A549 (cell line): Measurements from ENCODE around the gene TTC7B.

ENCODE experiments used
- CBX8 ChIP-seq: fragments of 200-600 bp; sonication (generic); IDR thresholded peaks from 2 replicates; pipeline ENCODE4 v1.6.1; 2016
- CEBPB ChIP-seq, 2 experiments: fragments of >200 bp in 1 of 2; sonication (Bioruptor Twin) in 1 of 2; formaldehyde crosslinking in 1 of 2; IDR thresholded peaks; 2 replicates each; pipeline ENCODE4 v1.6.1; 2012 to 2016
- ELK1 ChIP-seq: fragments of 150-350 bp; IDR thresholded peaks from 2 replicates; pipeline ENCODE4 v1.6.1; 2014; ENCODE audit warnings: low read depth, mild to moderate bottlenecking, low read length
- EP300 ChIP-seq, 2 experiments: fragments of >200 bp; sonication (Bioruptor Twin); formaldehyde crosslinking; IDR thresholded peaks; 2 replicates in 1 of 2; 3 replicates in 1 of 2; pipeline ENCODE4 v1.6.1; 2016 to 2017
- JUNB ChIP-seq: fragments of >200 bp; sonication (Bioruptor Twin); formaldehyde crosslinking; IDR thresholded peaks from 2 replicates; pipeline ENCODE4 v1.6.1; 2016
- KDM1A ChIP-seq: fragments of 200-600 bp; sonication (generic); IDR thresholded peaks from 2 replicates; pipeline ENCODE4 v1.6.1; 2016; ENCODE audit warnings: low read depth, mild to moderate bottlenecking
- NR3C1 ChIP-seq: fragments of >200 bp; sonication (Bioruptor Twin); formaldehyde crosslinking; IDR thresholded peaks from 3 replicates; pipeline ENCODE4 v1.6.1; 2017
- POLR2A ChIP-seq: IDR thresholded peaks from 2 replicates; pipeline ENCODE4 v1.6.1; 2012; ENCODE audit warnings: mild to moderate bottlenecking, low read length
- RAD21 ChIP-seq, 2 experiments: fragments of >200 bp in 1 of 2; sonication (Bioruptor Twin) in 1 of 2; formaldehyde crosslinking in 1 of 2; IDR thresholded peaks in 1 of 2; conservative IDR thresholded peaks in 1 of 2; 2 replicates in 1 of 2; 3 replicates in 1 of 2; pipeline ENCODE4 v1.6.1; 2012 to 2018; ENCODE audit warnings: inconsistent platforms in 1 of 2
- ZFP36 ChIP-seq: fragments of 450-650 bp; IDR thresholded peaks from 2 replicates; pipeline ENCODE4 v1.6.1; 2014; ENCODE audit warnings: borderline replicate concordance; ENCODE audit not compliant: partially characterized antibody
- ZNF302 ChIP-seq: fragments of 250-450 bp; sonication (Bioruptor Pico); IDR thresholded peaks from 2 replicates; pipeline ENCODE4 v1.9.0; 2021; ENCODE audit warnings: inconsistent platforms, mild to moderate bottlenecking, moderate library complexity
- TF ChIP-seq, protein P1 (sequence below): fragments of >200 bp; sonication (Bioruptor Twin); formaldehyde crosslinking; IDR thresholded peaks from 3 replicates; pipeline ENCODE4 v1.5.1; 2016
- TF ChIP-seq, protein P2 (sequence below): fragments of 450-650 bp; IDR thresholded peaks from 2 replicates; pipeline ENCODE4 v1.6.1; 2014; ENCODE audit warnings: antibody characterized with exemption
- TF ChIP-seq, protein P3 (sequence below): fragments of 250-450 bp; sonication (Bioruptor Pico); IDR thresholded peaks from 2 replicates; pipeline ENCODE4 v1.5.0; 2021; ENCODE audit warnings: mild to moderate bottlenecking, moderate library complexity, borderline replicate concordance

GRCh38 chr14:90642244-90642717, 173.9 kb downstream of the TTC7B start:
- TF ChIP-seq, protein P1, sequence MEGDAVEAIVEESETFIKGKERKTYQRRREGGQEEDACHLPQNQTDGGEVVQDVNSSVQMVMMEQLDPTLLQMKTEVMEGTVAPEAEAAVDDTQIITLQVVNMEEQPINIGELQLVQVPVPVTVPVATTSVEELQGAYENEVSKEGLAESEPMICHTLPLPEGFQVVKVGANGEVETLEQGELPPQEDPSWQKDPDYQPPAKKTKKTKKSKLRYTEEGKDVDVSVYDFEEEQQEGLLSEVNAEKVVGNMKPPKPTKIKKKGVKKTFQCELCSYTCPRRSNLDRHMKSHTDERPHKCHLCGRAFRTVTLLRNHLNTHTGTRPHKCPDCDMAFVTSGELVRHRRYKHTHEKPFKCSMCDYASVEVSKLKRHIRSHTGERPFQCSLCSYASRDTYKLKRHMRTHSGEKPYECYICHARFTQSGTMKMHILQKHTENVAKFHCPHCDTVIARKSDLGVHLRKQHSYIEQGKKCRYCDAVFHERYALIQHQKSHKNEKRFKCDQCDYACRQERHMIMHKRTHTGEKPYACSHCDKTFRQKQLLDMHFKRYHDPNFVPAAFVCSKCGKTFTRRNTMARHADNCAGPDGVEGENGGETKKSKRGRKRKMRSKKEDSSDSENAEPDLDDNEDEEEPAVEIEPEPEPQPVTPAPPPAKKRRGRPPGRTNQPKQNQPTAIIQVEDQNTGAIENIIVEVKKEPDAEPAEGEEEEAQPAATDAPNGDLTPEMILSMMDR, result no peak
- no peak for TF ChIP-seq CEBPB (IDR thresholded peaks at IDR 0.05)
- TF ChIP-seq ELK1, result no peak
- no peak for TF ChIP-seq POLR2A
- no peak for TF ChIP-seq RAD21 (conservative IDR thresholded peaks at IDR 0.05 in 1 of 2, IDR thresholded peaks at IDR 0.05 in 1 of 2)
- no peak for TF ChIP-seq EP300 (IDR thresholded peaks at IDR 0.05)
- no peak for TF ChIP-seq JUNB
- TF ChIP-seq, protein P2, sequence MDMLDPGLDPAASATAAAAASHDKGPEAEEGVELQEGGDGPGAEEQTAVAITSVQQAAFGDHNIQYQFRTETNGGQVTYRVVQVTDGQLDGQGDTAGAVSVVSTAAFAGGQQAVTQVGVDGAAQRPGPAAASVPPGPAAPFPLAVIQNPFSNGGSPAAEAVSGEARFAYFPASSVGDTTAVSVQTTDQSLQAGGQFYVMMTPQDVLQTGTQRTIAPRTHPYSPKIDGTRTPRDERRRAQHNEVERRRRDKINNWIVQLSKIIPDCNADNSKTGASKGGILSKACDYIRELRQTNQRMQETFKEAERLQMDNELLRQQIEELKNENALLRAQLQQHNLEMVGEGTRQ, result no peak
- no peak for TF ChIP-seq ZNF302 (CRISPR knock-in tag)
- TF ChIP-seq, protein P3, sequence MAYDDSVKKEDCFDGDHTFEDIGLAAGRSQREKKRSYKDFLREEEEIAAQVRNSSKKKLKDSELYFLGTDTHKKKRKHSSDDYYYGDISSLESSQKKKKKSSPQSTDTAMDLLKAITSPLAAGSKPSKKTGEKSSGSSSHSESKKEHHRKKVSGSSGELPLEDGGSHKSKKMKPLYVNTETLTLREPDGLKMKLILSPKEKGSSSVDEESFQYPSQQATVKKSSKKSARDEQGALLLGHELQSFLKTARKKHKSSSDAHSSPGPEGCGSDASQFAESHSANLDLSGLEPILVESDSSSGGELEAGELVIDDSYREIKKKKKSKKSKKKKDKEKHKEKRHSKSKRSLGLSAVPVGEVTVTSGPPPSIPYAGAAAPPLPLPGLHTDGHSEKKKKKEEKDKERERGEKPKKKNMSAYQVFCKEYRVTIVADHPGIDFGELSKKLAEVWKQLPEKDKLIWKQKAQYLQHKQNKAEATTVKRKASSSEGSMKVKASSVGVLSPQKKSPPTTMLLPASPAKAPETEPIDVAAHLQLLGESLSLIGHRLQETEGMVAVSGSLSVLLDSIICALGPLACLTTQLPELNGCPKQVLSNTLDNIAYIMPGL (CRISPR knock-in tag), result no peak
- TF ChIP-seq ZFP36, result no peak
- TF ChIP-seq CBX8, result no peak
- TF ChIP-seq KDM1A, result no peak
- no peak for TF ChIP-seq NR3C1
